ENCODE data around the gene NSFL1C. TPM values are rescaled to one million over a fixed set of nuclear protein-coding genes. Genes with fewer than 3 reads are reported as not detected.

Gene NSFL1C
- total RNA-seq, 2 donors from 2014 or later, result 43.0 to 54.5 TPM

- Histone ChIP-seq H3K27ac (no peak overlapping the region), H3K4me1 (replicated peaks) (no peaks in the 10 kb centered on the region), H3K27me3 (replicated peaks; ENCODE audit: insufficient read depth) (no peaks in the 10 kb centered on the region), H3K36me3 (no peaks in the 10 kb centered on the region), H3K4me3 (no peak overlapping the region), H3K9me3 (no peaks in the 10 kb centered on the region)
- TF ChIP-seq POLR2AphosphoS5 (IDR thresholded peaks at IDR 0.05), result no peak
- no peak for TF ChIP-seq POLR2A (IDR thresholded peaks at IDR 0.05)
- TF ChIP-seq, protein P1, sequence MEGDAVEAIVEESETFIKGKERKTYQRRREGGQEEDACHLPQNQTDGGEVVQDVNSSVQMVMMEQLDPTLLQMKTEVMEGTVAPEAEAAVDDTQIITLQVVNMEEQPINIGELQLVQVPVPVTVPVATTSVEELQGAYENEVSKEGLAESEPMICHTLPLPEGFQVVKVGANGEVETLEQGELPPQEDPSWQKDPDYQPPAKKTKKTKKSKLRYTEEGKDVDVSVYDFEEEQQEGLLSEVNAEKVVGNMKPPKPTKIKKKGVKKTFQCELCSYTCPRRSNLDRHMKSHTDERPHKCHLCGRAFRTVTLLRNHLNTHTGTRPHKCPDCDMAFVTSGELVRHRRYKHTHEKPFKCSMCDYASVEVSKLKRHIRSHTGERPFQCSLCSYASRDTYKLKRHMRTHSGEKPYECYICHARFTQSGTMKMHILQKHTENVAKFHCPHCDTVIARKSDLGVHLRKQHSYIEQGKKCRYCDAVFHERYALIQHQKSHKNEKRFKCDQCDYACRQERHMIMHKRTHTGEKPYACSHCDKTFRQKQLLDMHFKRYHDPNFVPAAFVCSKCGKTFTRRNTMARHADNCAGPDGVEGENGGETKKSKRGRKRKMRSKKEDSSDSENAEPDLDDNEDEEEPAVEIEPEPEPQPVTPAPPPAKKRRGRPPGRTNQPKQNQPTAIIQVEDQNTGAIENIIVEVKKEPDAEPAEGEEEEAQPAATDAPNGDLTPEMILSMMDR (IDR thresholded peaks at IDR 0.05), result no peak
- no peak for DNase-seq (ENCODE audit: low spot score)
- WGBS, result 89% methylated on average over 4 of the region's 4 CpGs
- intact Hi-C loops (cut with DNase I), result no loop called here
These were observed 46.6 kb downstream of the NSFL1C start for GRCh38 chr20:1420066-1420465.

DNA sequence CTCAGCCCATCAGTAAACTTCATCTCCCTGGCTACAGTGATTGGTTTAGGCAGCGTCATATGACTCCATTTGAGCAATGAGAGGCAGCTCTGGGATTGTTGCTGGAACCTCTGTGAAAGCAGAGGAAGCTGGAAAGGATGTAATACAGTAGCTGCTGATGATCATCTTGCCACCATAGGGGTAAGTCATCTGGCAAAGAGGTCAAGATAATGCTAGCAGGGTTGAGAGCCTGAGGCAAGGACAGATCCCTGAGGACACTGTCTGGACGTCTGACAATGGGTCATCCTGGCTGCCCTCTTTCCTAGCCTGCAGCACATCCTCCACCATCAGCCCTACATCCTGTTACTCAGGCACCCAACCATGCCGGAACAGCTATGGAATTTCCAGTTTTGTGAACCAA is 48.3 kb downstream of the NSFL1C start:
- Histone ChIP-seq H3K27ac (no peak overlapping the region), H3K36me3 (no peaks in the 10 kb centered on the region), H3K9me3 (no peaks in the 10 kb centered on the region), H3K27me3 (replicated peaks; ENCODE audit: insufficient read depth) (no peaks in the 10 kb centered on the region), H3K4me3 (no peak overlapping the region), H3K4me1 (replicated peaks) (no peaks in the 10 kb centered on the region)
- TF ChIP-seq POLR2AphosphoS5 (IDR thresholded peaks at IDR 0.05), result no peak
- TF ChIP-seq, protein P1 (IDR thresholded peaks at IDR 0.05), result no peak
- intact Hi-C loops (cut with DNase I), result no loop called here
- WGBS, result 51% methylated on average over 3 of the region's 3 CpGs
- DNase-seq (ENCODE audit: low spot score), result no peak

DNA sequence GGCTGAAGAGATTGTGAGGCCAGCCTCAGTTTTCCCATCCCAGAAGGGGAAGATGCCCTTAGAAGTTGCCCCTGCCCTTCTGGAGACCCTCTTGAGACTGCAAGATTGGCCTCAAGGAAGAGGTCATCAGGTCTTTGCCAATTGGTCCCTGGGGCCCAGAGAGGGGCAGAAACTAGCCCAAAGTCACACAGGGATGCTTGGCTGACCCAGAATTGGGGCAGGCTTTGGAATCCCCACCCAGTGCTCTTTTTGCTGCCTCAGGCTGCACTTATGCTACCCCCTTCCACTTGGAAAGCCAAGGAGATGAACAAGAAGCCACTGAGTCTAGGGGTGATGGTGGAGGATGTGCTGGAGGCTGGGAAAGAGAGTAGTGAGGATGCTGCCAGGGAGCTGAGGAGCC is 48.9 kb downstream of the NSFL1C start:
- H3K36me3 ChIP-seq, result no peaks in the 10 kb centered on the region
- TF ChIP-seq POLR2A (IDR thresholded peaks at IDR 0.05), result no peak
- no peak for TF ChIP-seq POLR2AphosphoS5 (IDR thresholded peaks at IDR 0.05)
- intact Hi-C loops (cut with DNase I), result no loop called here
- no peaks in the 10 kb centered on the region for H3K27me3 ChIP-seq (replicated peaks; ENCODE audit: insufficient read depth)
- no peak overlapping the region for H3K27ac ChIP-seq
- H3K9me3 ChIP-seq, result no peaks in the 10 kb centered on the region
- no peak for DNase-seq (ENCODE audit: low spot score)
- no peak overlapping the region for H3K4me3 ChIP-seq
- H3K4me1 ChIP-seq (replicated peaks), result no peaks in the 10 kb centered on the region

DNA sequence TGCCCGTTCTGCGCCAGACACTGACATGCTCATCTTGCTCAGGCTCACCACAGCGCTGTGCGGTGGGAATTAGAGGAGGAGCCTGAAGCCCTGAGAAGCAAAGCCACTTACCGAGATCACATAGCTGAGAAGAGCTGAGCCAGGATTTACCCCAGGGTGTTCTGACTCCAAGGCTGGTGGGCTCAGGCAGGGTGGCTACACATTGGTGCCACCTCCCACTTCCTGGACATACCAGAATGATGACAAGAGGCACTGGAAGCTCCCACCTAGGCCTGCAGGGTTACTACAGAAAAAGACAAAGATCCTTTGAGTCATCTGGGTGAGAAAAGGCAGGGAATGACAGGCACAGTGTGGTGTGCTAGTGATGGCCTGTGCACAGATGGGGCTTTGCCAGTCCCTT is 49.4 kb downstream of the NSFL1C start:
- no peak overlapping the region for H3K27ac ChIP-seq
- no peaks in the 10 kb centered on the region for H3K4me1 ChIP-seq (replicated peaks)
- intact Hi-C loops (cut with DNase I), result no loop called here
- H3K4me3 ChIP-seq, result no peak overlapping the region
- H3K9me3 ChIP-seq, result no peaks in the 10 kb centered on the region
- 60% methylated on average over 5 of the region's 5 CpGs for WGBS
- no peaks in the 10 kb centered on the region for H3K36me3 ChIP-seq
- no peaks in the 10 kb centered on the region for H3K27me3 ChIP-seq (replicated peaks; ENCODE audit: insufficient read depth)
- no peak for DNase-seq (ENCODE audit: low spot score)
- TF ChIP-seq POLR2AphosphoS5 (IDR thresholded peaks at IDR 0.05) (no peak), POLR2A (IDR thresholded peaks at IDR 0.05) (no peak)
- TF ChIP-seq, protein P1 (IDR thresholded peaks at IDR 0.05), result no peak

DNA sequence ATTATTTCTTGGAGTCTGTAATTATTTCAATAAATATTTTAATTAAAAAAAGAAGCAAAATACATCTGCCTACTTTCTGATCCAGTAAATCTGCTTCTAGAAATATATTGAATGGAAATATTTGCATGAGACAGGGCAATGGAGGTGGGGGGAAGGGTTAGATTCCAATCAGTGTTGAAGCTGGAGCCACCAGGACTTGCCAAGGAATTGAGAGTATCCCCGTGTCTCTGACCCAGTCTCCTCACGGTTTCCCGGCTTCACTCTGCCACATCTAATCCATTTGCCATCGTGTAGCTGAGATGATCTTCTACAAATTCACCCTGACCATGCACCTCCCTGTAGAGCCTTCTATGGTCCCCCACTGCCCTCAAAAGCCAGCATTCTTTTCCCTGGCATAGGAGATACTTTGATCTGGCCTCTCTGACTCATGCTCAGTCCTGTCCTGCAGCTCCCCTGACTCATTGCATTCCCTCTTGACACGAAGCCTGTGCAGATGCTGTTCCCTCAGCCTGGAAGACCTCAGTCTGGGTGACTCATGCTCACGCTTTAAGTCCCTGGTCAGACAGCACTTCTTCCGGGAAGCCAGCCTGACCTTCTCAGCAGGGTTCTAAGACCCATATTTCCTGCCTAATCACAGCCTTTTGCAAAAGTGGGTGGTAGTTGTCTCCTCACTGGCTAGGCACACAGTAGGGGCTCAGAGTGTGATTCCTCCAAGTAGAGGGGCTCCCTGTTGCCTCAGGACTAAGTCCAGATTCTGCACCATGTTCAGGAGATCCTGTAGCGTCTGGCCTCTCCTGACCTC is 50.8 kb downstream of the NSFL1C start:
- intact Hi-C loops (cut with DNase I), result no loop called here
- TF ChIP-seq, protein P1 (IDR thresholded peaks at IDR 0.05), result no peak
- TF ChIP-seq POLR2A (IDR thresholded peaks at IDR 0.05) (no peak), POLR2AphosphoS5 (IDR thresholded peaks at IDR 0.05) (no peak)
- 64% methylated on average over 8 of the region's 8 CpGs for WGBS

More for the DNA sequence above, 50.8 kb downstream of the NSFL1C start:
- H3K36me3 ChIP-seq, result no peaks in the 10 kb centered on the region
- no peak overlapping the region for H3K27ac ChIP-seq
- no peak for DNase-seq (ENCODE audit: low spot score)
- H3K4me3 ChIP-seq, result no peak overlapping the region
- no peaks in the 10 kb centered on the region for H3K27me3 ChIP-seq (replicated peaks; ENCODE audit: insufficient read depth)
- H3K4me1 ChIP-seq (replicated peaks), result no peaks in the 10 kb centered on the region
- H3K9me3 ChIP-seq, result no peaks in the 10 kb centered on the region
